Measurements from ENCODE around the gene BRSK1. TPM values are rescaled to one million over a fixed set of nuclear protein-coding genes. Genes with fewer than 3 reads are reported as not detected.

The BRSK1 gene
- total RNA-seq, 2 experiments from 2014 or later = 6.9 to 9.1 TPM

GRCh38 chr19:55353356-55353802 lies 69.6 kb downstream of the BRSK1 start:
- Mint-ChIP-seq H3K9me3 (ENCODE audit: low read depth) (no peaks in the 10 kb centered on the region), H3K4me1 (peaks cover 31% of the 10 kb centered on the region), H3K27me3 (peaks cover 54% of the 10 kb centered on the region), H3K4me3 (peak overlapping the region; percentile 60), H3K36me3 (no peaks in the 10 kb centered on the region), H3K27ac (no peak overlapping the region)
- CTCF ChIA-PET = interaction anchor here (1.7 kb wide), 1 partner anchor 51 kb away, joined by 3 read pairs; no protein-coding TSS in a partner anchor
- DNase-seq (no peak), ATAC-seq (no peak)

GRCh38 chr19:55353803-55354697 lies 70.3 kb downstream of the BRSK1 start:
- CTCF ChIA-PET = interaction anchor here (1.9 kb wide), 1 partner anchor 29 kb away, joined by 4 read pairs; the partner anchor contains the start of gene TMEM238
- Mint-ChIP-seq H3K27ac (peak overlapping the region; percentile 21), H3K4me1 (peaks cover 31% of the 10 kb centered on the region), H3K9me3 (ENCODE audit: low read depth) (no peaks in the 10 kb centered on the region), H3K27me3 (peaks cover 54% of the 10 kb centered on the region), H3K4me3 (peak overlapping the region; percentile 60), H3K36me3 (no peaks in the 10 kb centered on the region)
- ATAC-seq = peak; percentile 86
- DNase-seq = peak; percentile 74

DNA sequence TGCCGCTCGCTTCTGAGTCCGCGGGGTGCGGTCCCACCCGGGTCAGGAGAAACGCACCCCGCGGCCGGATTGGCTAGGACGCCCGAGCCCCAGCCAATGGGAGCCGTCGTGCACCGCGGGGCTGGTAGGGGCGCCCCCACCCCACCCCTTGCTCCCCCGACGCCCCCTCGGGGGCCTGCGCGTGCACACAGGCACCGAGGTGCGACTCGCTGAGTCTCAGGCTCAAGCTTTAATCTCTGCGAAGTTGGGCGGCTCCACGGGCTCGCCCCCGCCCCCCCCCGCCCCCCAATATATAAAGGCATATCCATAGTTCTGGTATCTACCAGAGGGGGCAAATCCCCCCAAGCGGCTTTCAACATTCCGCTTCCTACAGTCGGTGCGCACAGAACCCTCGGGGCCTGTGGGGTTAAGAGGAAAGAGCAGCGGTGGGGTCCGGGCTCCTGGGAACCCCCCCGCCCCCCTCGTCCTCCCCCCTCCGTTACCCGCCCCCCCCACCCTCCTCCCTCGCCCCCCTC lies 71.0 kb downstream of the BRSK1 start, which contains the start of gene COX6B2:
COX6B2 (minus strand) TSS at position 22 of the 515 bp plus-strand sequence. CDS start 198 bp downstream, outside the sequence.
- CTCF ChIA-PET = interaction anchor here (1.2 to 1.9 kb wide), 2 partner anchors 15 to 29 kb away, joined by 3 to 4 read pairs; partner anchors contain the start of genes KMT5C and TMEM238
- no peaks in the 10 kb centered on the region for H3K36me3 Mint-ChIP-seq
- no peak for ATAC-seq
- H3K27ac Mint-ChIP-seq = peak within 1 kb of the TSS; percentile 21
- DNase-seq = no peak
- peaks cover 54% of the 10 kb centered on the region for H3K27me3 Mint-ChIP-seq
- H3K9me3 Mint-ChIP-seq (ENCODE audit: low read depth) = no peaks in the 10 kb centered on the region
- peaks cover 31% of the 10 kb centered on the region for H3K4me1 Mint-ChIP-seq
- peak within 1 kb of the TSS; percentile 60 for H3K4me3 Mint-ChIP-seq

DNA sequence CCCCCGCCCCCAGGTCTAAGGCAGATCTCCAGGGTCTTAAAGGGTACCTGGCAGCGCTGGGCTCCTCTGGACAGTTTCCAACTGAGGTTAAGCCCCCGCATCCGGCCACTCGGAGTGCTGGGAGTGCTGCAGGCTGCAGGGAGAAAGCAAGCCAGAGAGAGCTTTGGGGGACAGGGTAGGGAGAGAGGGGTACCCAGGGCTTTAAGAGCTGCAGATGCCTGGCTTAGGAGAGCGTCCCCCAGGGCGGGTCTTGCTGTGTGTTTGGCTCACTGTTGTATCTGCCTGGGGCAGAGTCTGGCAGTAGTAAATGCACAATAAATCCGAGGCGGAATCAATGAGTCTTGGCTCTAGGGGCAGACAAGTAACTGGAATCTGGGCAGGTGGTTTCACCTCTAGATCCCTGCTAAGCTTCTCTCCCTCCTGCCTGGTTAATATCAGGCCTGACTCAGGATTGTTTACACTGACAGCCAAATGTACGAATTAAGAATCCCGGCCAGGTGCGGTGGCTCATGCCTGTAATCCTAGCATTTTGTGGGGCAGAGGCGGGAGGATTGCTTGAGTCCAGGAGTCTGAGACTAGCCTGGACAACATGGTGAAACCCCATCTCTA lies 71.5 kb downstream of the BRSK1 start:
- no peaks in the 10 kb centered on the region for H3K9me3 Mint-ChIP-seq (ENCODE audit: low read depth)
- DNase-seq (no peak), ATAC-seq (no peak)
- no peaks in the 10 kb centered on the region for H3K36me3 Mint-ChIP-seq
- H3K27me3 Mint-ChIP-seq = peaks cover 54% of the 10 kb centered on the region
- H3K27ac Mint-ChIP-seq = no peak overlapping the region
- H3K4me3 Mint-ChIP-seq = no peak overlapping the region
- CTCF ChIA-PET = interaction anchor here (1.0 to 1.9 kb wide), 3 partner anchors 14 to 28 kb away, joined by 3 to 4 read pairs (median 3); partner anchors contain the start of genes KMT5C and TMEM238
- H3K4me1 Mint-ChIP-seq = peaks cover 31% of the 10 kb centered on the region

DNA sequence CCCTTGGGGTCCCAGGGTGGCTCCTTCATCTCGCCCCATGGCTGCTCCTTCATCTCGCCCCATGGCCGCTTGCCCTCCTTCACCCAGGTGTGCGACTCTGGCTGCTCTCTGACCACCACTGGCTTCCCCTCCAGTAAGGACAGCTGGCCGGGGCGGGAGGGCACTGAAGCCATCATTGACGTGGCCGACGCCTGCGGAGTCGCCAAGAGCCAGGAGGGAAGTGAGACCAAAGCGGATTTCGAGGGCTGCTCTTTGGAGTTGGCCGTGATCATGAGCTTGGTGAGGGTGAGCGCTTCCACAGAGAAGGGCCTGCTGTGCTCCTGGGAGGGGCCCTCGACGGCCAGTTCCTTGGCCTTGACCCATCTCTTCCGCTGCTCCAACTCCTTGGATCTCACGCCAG lies 74.7 kb downstream of the BRSK1 start:
- Mint-ChIP-seq H3K9me3 (ENCODE audit: low read depth) (no peaks in the 10 kb centered on the region), H3K27ac (no peak overlapping the region), H3K4me3 (no peak overlapping the region), H3K4me1 (peaks cover 4% of the 10 kb centered on the region), H3K36me3 (no peaks in the 10 kb centered on the region), H3K27me3 (peaks cover 29% of the 10 kb centered on the region)
- ATAC-seq (no peak), DNase-seq (no peak)
- CTCF ChIA-PET = interaction anchor here (1.3 kb wide), 1 partner anchor 57 kb away, joined by 3 read pairs; no protein-coding TSS in a partner anchor

GRCh38 chr19:55358943-55359908 lies 75.4 kb downstream of the BRSK1 start:
- CTCF ChIA-PET = interaction anchor here (1.3 kb wide), 1 partner anchor 58 kb away, joined by 3 read pairs; no protein-coding TSS in a partner anchor

GRCh38 chr19:55360902-55361301 lies 77.1 kb downstream of the BRSK1 start:
- ATAC-seq (no peak), DNase-seq (no peak)
- no peaks in the 10 kb centered on the region for H3K9me3 Mint-ChIP-seq (ENCODE audit: low read depth)
- H3K4me3 Mint-ChIP-seq = no peak overlapping the region
- CTCF ChIA-PET = no interaction called here
- H3K27ac Mint-ChIP-seq = no peak overlapping the region
- no peaks in the 10 kb centered on the region for H3K36me3 Mint-ChIP-seq
- H3K4me1 Mint-ChIP-seq = no peaks in the 10 kb centered on the region
- peaks cover 16% of the 10 kb centered on the region for H3K27me3 Mint-ChIP-seq

More at GRCh38 chr19:55358943-55359908, 75.4 kb downstream of the BRSK1 start:
- Mint-ChIP-seq H3K9me3 (ENCODE audit: low read depth) (no peaks in the 10 kb centered on the region), H3K27me3 (peaks cover 25% of the 10 kb centered on the region), H3K36me3 (no peaks in the 10 kb centered on the region), H3K4me3 (no peak overlapping the region), H3K27ac (no peak overlapping the region), H3K4me1 (peaks cover under 1% of the 10 kb centered on the region)
- ATAC-seq = no peak
- DNase-seq = no peak

Small RNAs within 50 kb of the gene (microRNA-seq; reads per million reads assigned to microRNA genes)
- gene MIR6802 = 3.8 reads per million
- gene MIR6803 = 5.5 reads per million, percentile 15 among the genes with 10 or more reads in this experiment

Other genes with a start within 250 kb of the BRSK1 start
- under 1 TPM in 1 of 2 experiments, not detected in 1; 0.55 TPM for gene GP6, start 245.7 kb upstream of the BRSK1 start, total RNA-seq
- gene RDH13, start 220.8 kb upstream of the BRSK1 start, total RNA-seq = 10 to 100 TPM; 18.9 to 23.9 TPM
- gene EPS8L1, start 208.1 kb upstream of the BRSK1 start, total RNA-seq = 1 to 10 TPM; 4.5 to 9.8 TPM
- 100 to 1,000 TPM; 134 to 144 TPM for gene PPP1R12C, start 166.4 kb upstream of the BRSK1 start, total RNA-seq
- gene TNNT1, start 134.8 kb upstream of the BRSK1 start, total RNA-seq = 1 to 10 TPM in 1 of 2 experiments, under 1 TPM in 1; 0.41 to 1.0 TPM
- not detected for gene TNNI3, start 126.3 kb upstream of the BRSK1 start, total RNA-seq
- under 1 TPM in 1 of 2 experiments, not detected in 1; 0.35 TPM for gene DNAAF3, start 117.4 kb upstream of the BRSK1 start, total RNA-seq
- gene SYT5, start 103.7 kb upstream of the BRSK1 start, total RNA-seq = not detected
- gene PTPRH, start 74.5 kb upstream of the BRSK1 start, total RNA-seq = not detected
- gene TMEM86B, start 55.2 kb upstream of the BRSK1 start, total RNA-seq = 10 to 100 TPM; 10.4 to 16.0 TPM
- 100 to 1,000 TPM; 263 to 291 TPM for gene PPP6R1, start 25.0 kb upstream of the BRSK1 start, total RNA-seq
- gene HSPBP1, start 3.9 kb upstream of the BRSK1 start, total RNA-seq = 10 to 100 TPM; 35.0 to 38.2 TPM
- 1 to 10 TPM; 1.2 to 2.4 TPM for gene TMEM150B, start 41.3 kb downstream of the BRSK1 start, total RNA-seq
- gene KMT5C, start 55.9 kb downstream of the BRSK1 start, total RNA-seq = 10 to 100 TPM; 26.4 to 35.3 TPM
- gene COX6B2, start 70.7 kb downstream of the BRSK1 start, total RNA-seq = 1 to 10 TPM in 1 of 2 experiments, under 1 TPM in 1; 0.19 to 2.0 TPM
- gene GARIN5B, start 79.3 kb downstream of the BRSK1 start, total RNA-seq = not detected
- gene IL11, start 86.5 kb downstream of the BRSK1 start, total RNA-seq = under 1 TPM; 0.50 to 0.68 TPM
- not detected for gene TMEM190, start 92.8 kb downstream of the BRSK1 start, total RNA-seq
- 10 to 100 TPM; 14.1 to 23.0 TPM for gene TMEM238, start 100.3 kb downstream of the BRSK1 start, total RNA-seq
- gene RPL28, start 101.9 kb downstream of the BRSK1 start, total RNA-seq = 1,000 to 10,000 TPM; 2,244 to 2,759 TPM
- gene UBE2S, start 123.8 kb downstream of the BRSK1 start, total RNA-seq = 100 to 1,000 TPM; 311 to 421 TPM
- gene SHISA7, start 159.3 kb downstream of the BRSK1 start, total RNA-seq = not detected
- gene ISOC2, start 177.6 kb downstream of the BRSK1 start, total RNA-seq = 10 to 100 TPM; 28.2 to 35.7 TPM
- not detected for gene C19orf85, start 180.8 kb downstream of the BRSK1 start, total RNA-seq
- 1 to 10 TPM; 8.8 to 8.9 TPM for gene ZNF628, start 192.6 kb downstream of the BRSK1 start, total RNA-seq
- gene NAT14, start 201.2 kb downstream of the BRSK1 start, total RNA-seq = 10 to 100 TPM; 14.6 to 23.2 TPM
- under 1 TPM; 0.68 to 0.79 TPM for gene SSC5D, start 204.4 kb downstream of the BRSK1 start, total RNA-seq

Measured in activated CD8-positive, alpha-beta memory T cell treated with anti-CD3 and anti-CD28 coated beads, Interleukin-2, amount 10 ng/mL, durations not matched to agents 7 days and 5 days (primary cell).